Measurements from ENCODE around the gene DMAP1. TPM values are rescaled to one million over a fixed set of nuclear protein-coding genes. Genes with fewer than 3 reads are reported as not detected.

Gene DMAP1
- total RNA-seq, 4 donors from 2014 or later: 44.2 to 102 (median 52.6) TPM

- peaks cover 6% of the 10 kb centered on the region for H3K4me1 ChIP-seq
- no peak for DNase-seq (ENCODE audit: low spot score in 2 of 2)
- H3K4me3 ChIP-seq: no peak overlapping the region
- no peak overlapping the region for H3K27ac ChIP-seq
- no peaks in the 10 kb centered on the region for H3K9me3 ChIP-seq
- TF ChIP-seq CTCF (IDR thresholded peaks at IDR 0.05): no peak
- TF ChIP-seq POLR2AphosphoS5 (IDR thresholded peaks at IDR 0.05): no peak
- no peak for TF ChIP-seq POLR2A (IDR thresholded peaks at IDR 0.05)
- no peak for TF ChIP-seq EP300 (IDR thresholded peaks at IDR 0.05)
- WGBS: 92% methylated on average over 3 of the region's 3 CpGs
- no peaks in the 10 kb centered on the region for H3K27me3 ChIP-seq
- peaks cover 20% of the 10 kb centered on the region for H3K36me3 ChIP-seq
Observed at GRCh38 chr1:44230796-44231195, 17.5 kb downstream of the DMAP1 start.

GRCh38 chr1:44233593-44233992 lies 20.3 kb downstream of the DMAP1 start:
- peaks cover 20% of the 10 kb centered on the region for H3K36me3 ChIP-seq
- no peaks in the 10 kb centered on the region for H3K27me3 ChIP-seq
- H3K4me1 ChIP-seq: peaks cover 2% of the 10 kb centered on the region
- no peak for DNase-seq (ENCODE audit: low spot score in 2 of 2)
- no peaks in the 10 kb centered on the region for H3K9me3 ChIP-seq
- no peak overlapping the region for H3K27ac ChIP-seq
- WGBS: 93% methylated on average over 1 of the region's 1 CpG
- TF ChIP-seq POLR2AphosphoS5 (IDR thresholded peaks at IDR 0.05) (no peak), POLR2A (IDR thresholded peaks at IDR 0.05) (no peak), CTCF (IDR thresholded peaks at IDR 0.05) (no peak), EP300 (IDR thresholded peaks at IDR 0.05) (no peak)
- H3K4me3 ChIP-seq: no peak overlapping the region

GRCh38 chr1:44235808-44236207 lies 22.5 kb downstream of the DMAP1 start:
- TF ChIP-seq POLR2AphosphoS5 (IDR thresholded peaks at IDR 0.05): no peak
- no peaks in the 10 kb centered on the region for H3K27me3 ChIP-seq

DNA sequence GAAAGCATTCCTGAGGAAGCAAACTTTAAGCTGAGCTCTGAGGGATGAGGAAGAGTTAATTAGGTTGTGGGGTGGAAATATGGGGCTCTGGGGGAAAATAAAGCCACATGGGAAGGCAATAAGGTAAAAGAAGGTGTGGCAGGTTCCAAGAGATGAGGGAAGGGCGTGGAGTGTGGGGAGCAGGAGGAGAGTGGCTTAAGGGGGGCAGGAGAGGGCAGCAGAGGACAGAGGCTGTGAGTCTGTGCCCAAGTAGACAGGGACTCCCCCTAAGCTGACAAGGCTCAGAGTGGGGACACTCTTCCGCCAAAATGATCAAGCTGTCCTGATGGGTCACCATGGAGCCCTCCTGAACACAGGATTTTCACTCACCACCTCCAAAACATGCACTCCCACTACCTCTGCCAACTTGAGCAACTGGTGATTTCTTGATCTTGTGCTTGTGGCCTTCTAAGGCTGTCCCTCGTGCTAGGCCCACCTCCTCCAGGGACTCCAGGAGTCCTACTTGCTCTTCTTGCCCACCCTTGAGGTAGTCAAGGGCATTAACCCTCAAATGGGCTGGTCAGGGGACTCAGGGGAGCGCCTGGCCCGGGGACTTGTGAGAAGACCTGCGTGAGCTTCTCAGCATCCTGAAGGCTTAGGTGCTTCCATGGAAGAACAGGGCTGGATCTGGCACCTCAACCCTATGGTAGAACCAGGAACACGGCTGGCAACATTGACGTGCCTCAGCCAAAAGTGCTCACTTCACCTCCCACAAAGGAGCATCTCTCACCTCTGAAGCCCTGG lies 23.4 kb downstream of the DMAP1 start:
- no peak for TF ChIP-seq EP300 (IDR thresholded peaks at IDR 0.05)
- no peak for TF ChIP-seq POLR2A (IDR thresholded peaks at IDR 0.05)
- no peak for TF ChIP-seq POLR2AphosphoS5 (IDR thresholded peaks at IDR 0.05)
- TF ChIP-seq CTCF (IDR thresholded peaks at IDR 0.05): no peak

More at GRCh38 chr1:44235808-44236207, 22.5 kb downstream of the DMAP1 start:
- Histone ChIP-seq H3K36me3 (peaks cover 11% of the 10 kb centered on the region), H3K4me3 (no peak overlapping the region), H3K9me3 (no peaks in the 10 kb centered on the region), H3K4me1 (peaks cover 18% of the 10 kb centered on the region), H3K27ac (no peak overlapping the region)
- no peak for DNase-seq (ENCODE audit: low spot score in 2 of 2)
- 93% methylated on average over 4 of the region's 5 CpGs for WGBS

DNA sequence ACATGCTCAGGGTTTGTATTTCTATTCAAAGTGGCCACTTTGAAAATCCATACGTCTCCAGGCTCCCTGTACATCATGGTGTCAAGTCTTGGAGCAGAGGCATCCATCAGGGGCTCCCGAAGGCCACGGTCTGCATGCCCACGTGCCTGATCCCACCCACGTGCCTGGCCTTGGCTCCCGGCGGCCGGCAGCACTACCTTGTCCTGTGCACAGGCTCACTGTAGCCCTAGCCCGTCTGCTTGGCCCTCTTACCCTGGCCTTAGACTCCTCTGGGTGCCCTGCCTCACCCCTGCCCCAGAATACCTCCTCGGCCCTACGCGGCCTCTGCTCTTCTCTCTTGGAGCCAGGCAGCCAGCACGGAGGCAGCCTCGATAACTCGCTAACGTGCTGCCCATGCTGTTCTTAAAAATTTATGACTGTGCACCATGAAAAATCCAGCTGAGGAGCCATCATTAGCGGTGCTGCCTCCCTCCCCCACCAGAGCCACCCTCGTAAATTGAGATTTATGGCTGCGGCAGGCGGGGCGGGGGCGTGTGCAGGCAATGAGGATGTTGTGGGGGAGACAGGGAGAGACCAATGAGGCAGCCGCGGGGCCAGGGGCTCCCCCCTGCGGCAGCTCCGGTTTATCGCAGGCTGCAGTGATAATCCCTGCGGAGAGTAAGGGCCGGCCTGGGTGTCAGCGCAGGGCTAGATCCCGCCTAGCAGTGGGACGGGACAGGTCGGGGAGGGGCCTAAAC lies 24.6 kb downstream of the DMAP1 start:
- 59% methylated on average over 27 of the region's 33 CpGs for WGBS
- H3K27me3 ChIP-seq: no peaks in the 10 kb centered on the region
- no peak for DNase-seq (ENCODE audit: low spot score in 2 of 2)
- H3K27ac ChIP-seq: no peak overlapping the region
- H3K4me1 ChIP-seq: peaks cover 20% of the 10 kb centered on the region
- H3K4me3 ChIP-seq: no peak overlapping the region
- no peaks in the 10 kb centered on the region for H3K9me3 ChIP-seq
- no peaks in the 10 kb centered on the region for H3K36me3 ChIP-seq
- TF ChIP-seq CTCF (IDR thresholded peaks at IDR 0.05) (peak in 1 of 2 donors; percentile 42), POLR2A (IDR thresholded peaks at IDR 0.05) (no peak), EP300 (IDR thresholded peaks at IDR 0.05) (no peak), POLR2AphosphoS5 (IDR thresholded peaks at IDR 0.05) (no peak)

More for the DNA sequence above, 23.4 kb downstream of the DMAP1 start:
- DNase-seq (ENCODE audit: low spot score in 2 of 2): no peak
- H3K27ac ChIP-seq: no peak overlapping the region
- H3K4me3 ChIP-seq: no peak overlapping the region
- WGBS: 93% methylated on average over 7 of the region's 8 CpGs
- H3K4me1 ChIP-seq: peaks cover 20% of the 10 kb centered on the region
- H3K9me3 ChIP-seq: no peaks in the 10 kb centered on the region
- no peaks in the 10 kb centered on the region for H3K27me3 ChIP-seq
- H3K36me3 ChIP-seq: peaks cover 9% of the 10 kb centered on the region
